HepG2 (cell line): ENCODE data around the gene MTCH2. TPM values are rescaled to one million over a fixed set of nuclear protein-coding genes. Genes with fewer than 3 reads are reported as not detected.

Experiments
- ATAC-seq: fragments of 200-7000 bp; cut with Tn5 transposase; 3 replicates; pipeline ENCODE4 v1.9.1; 2020; ENCODE audit warnings: mild to moderate bottlenecking, moderate library complexity
- BruUV-seq: library from RNA; stranded (reverse); fragments of 400-500 nt; replicated peaks from 2 replicates; lab custom pipeline; 2021; lab: Mats Ljungman, UMichigan
- CTCF ChIA-PET: fragments of 300-600 bp; formaldehyde crosslinking; extraction: SDS; loops from one replicate; lab custom pipeline; 2021; ENCODE audit warnings: low total read pairs, inconsistent platforms, low intra/inter-chr PET ratio; lab: Yijun Ruan, JAX
- POLR2A ChIA-PET: fragments of 350-600 bp; sonication (Branson Sonifier 250); formaldehyde crosslinking; loops from one replicate; lab custom pipeline; 2020; ENCODE audit warnings: antibody characterized with exemption, inconsistent platforms; lab: Yijun Ruan, JAX
- DNase-seq: peaks from one replicate; pipeline ENCODE4 v3.0.0-alpha.2; 2015; ENCODE audit warnings: low spot score
- FAIRE-seq: peaks from 3 replicates; lab custom pipeline; 2011; peaks lifted over from hg19 to GRCh38; lab: Jason Lieb, UNC
- H2AFZ ChIP-seq: one replicate; pipeline ENCODE4 v1.6.1; 2011; ENCODE audit warnings: low read length, inconsistent platforms
- H3K27ac ChIP-seq: fragments of 300-600 bp; 3 replicates; pipeline ENCODE4 v1.8.0; 2011; ENCODE audit warnings: mixed run types, mild to moderate bottlenecking, mixed read lengths, low read length, inconsistent platforms; ENCODE audit not compliant: insufficient read depth; ENCODE audit errors: extremely low read length
- H3K27me3 ChIP-seq, 2 experiments: fragments of 200-600 bp in 1 of 2; 2 replicates in 1 of 2; 3 replicates in 1 of 2; pipeline versions ENCODE4 v1.6.0 to v1.8.0; 2011; ENCODE audit warnings: low read length in 2 of 2, mild to moderate bottlenecking in 2 of 2, moderate library complexity in 2 of 2, inconsistent platforms in 1 of 2; ENCODE audit not compliant: insufficient read depth in 2 of 2, control insufficient read depth in 1 of 2
- H3K36me3 ChIP-seq, 2 experiments: fragments of 200-600 bp in 1 of 2; replicated peaks in 1 of 2; 2 replicates in 1 of 2; 3 replicates in 1 of 2; pipeline versions ENCODE4 v1.5.1 to v1.8.0; 2011; ENCODE audit warnings: low read length in 2 of 2, inconsistent platforms in 1 of 2; ENCODE audit not compliant: insufficient read depth in 2 of 2, control insufficient read depth in 1 of 2
- H3K4me1 ChIP-seq: 2 replicates; pipeline ENCODE4 v1.5.1; 2012; ENCODE audit warnings: low read length, inconsistent platforms; ENCODE audit not compliant: insufficient read depth
- H3K4me2 ChIP-seq: 2 replicates; pipeline ENCODE4 v1.6.0; 2011; ENCODE audit warnings: low read depth, low read length, inconsistent platforms
- H3K4me3 ChIP-seq, 3 experiments: fragments of 200-600 bp in 1 of 3; sonication (generic), shearing (Covaris generic) in 1 of 3; replicated peaks in 1 of 3; 2 replicates each; pipeline ENCODE4 v1.5.1; 2011 to 2016; ENCODE audit warnings: low read length in 3 of 3, inconsistent platforms in 2 of 3, low read depth in 2 of 3, mild to moderate bottlenecking in 2 of 3, control low read depth in 1 of 3, mixed read lengths in 1 of 3; ENCODE audit not compliant: insufficient read depth in 1 of 3
- H3K79me2 ChIP-seq: one replicate; pipeline ENCODE4 v1.6.1; 2011; ENCODE audit warnings: low read length, inconsistent platforms; ENCODE audit not compliant: insufficient read depth
- H3K9ac ChIP-seq: 2 replicates; pipeline ENCODE4 v1.6.0; 2011; ENCODE audit warnings: mild to moderate bottlenecking, low read depth, low read length, inconsistent platforms; ENCODE audit not compliant: insufficient read depth
- H3K9me3 ChIP-seq: 2 replicates; pipeline ENCODE4 v1.5.1; 2012; ENCODE audit warnings: mild to moderate bottlenecking, low read length
- H4K20me1 ChIP-seq: 2 replicates; pipeline ENCODE4 v1.6.0; 2011; ENCODE audit warnings: inconsistent platforms, mild to moderate bottlenecking, low read length, moderate library complexity; ENCODE audit not compliant: insufficient read depth
- CEBPG ChIP-seq: IDR thresholded peaks from 2 replicates; pipeline ENCODE4 v1.6.1; 2016
- FOSL2 ChIP-seq: sonication (generic); formaldehyde crosslinking; IDR thresholded peaks from 2 replicates; pipeline ENCODE4 v1.4.0; 2020; ENCODE audit warnings: missing genetic modification reagents
- FOXA3 ChIP-seq: IDR thresholded peaks from 2 replicates; pipeline ENCODE4 v1.6.1; 2016; ENCODE audit warnings: missing genetic modification reagents, missing compliant biosample characterization
- FOXJ3 ChIP-seq: sonication (generic); formaldehyde crosslinking; IDR thresholded peaks from 2 replicates; pipeline ENCODE4 v1.4.0; 2020; ENCODE audit warnings: missing genetic modification reagents, mild to moderate bottlenecking, borderline replicate concordance
- HOXA3 ChIP-seq: sonication (generic); formaldehyde crosslinking; IDR thresholded peaks from 2 replicates; pipeline ENCODE4 v1.5.0; 2020; ENCODE audit warnings: missing genetic modification reagents
- KAT2B ChIP-seq: fragments of 150-350 bp; IDR thresholded peaks from 2 replicates; pipeline ENCODE4 v1.6.1; 2014; ENCODE audit warnings: low read depth, low read length, borderline replicate concordance
- LCORL ChIP-seq, 2 experiments: fragments of 450-650 bp in 1 of 2; sonication (generic) in 1 of 2; formaldehyde crosslinking in 1 of 2; IDR thresholded peaks; 2 replicates each; pipeline versions ENCODE4 v1.5.0 to v1.6.1; 2017 to 2020; ENCODE audit warnings: antibody characterized with exemption in 1 of 2, missing genetic modification reagents in 1 of 2
- MIER3 ChIP-seq: IDR thresholded peaks from 2 replicates; pipeline ENCODE4 v1.6.1; 2016; ENCODE audit warnings: missing compliant biosample characterization, borderline replicate concordance
- MLX ChIP-seq: IDR thresholded peaks from 2 replicates; pipeline ENCODE4 v1.6.1; 2016
- SNAPC5 ChIP-seq: sonication (generic); formaldehyde crosslinking; IDR thresholded peaks from 2 replicates; pipeline ENCODE4 v1.8.1; 2023; ENCODE audit warnings: mild to moderate bottlenecking, missing genetic modification reagents, borderline replicate concordance
- SOX13 ChIP-seq, 3 experiments: fragments of 450-650 bp in 1 of 3; sonication (generic) in 1 of 3; formaldehyde crosslinking in 1 of 3; IDR thresholded peaks in 2 of 3; conservative IDR thresholded peaks in 1 of 3; 2 replicates each; pipeline versions ENCODE4 v1.5.0 to v1.6.1; 2016 to 2020; ENCODE audit warnings: antibody characterized with exemption in 1 of 3, mild to moderate bottlenecking in 1 of 3, missing compliant biosample characterization in 1 of 3, missing genetic modification reagents in 1 of 3, moderate library complexity in 1 of 3
- YEATS4 ChIP-seq: sonication (generic); formaldehyde crosslinking; IDR thresholded peaks from 2 replicates; pipeline ENCODE4 v1.4.0; 2020; ENCODE audit warnings: missing genetic modification reagents, borderline replicate concordance
- ZNF260 ChIP-seq: sonication (generic); formaldehyde crosslinking; IDR thresholded peaks from 2 replicates; pipeline ENCODE4 v1.4.0; 2020; ENCODE audit warnings: missing genetic modification reagents, low read depth, mild to moderate bottlenecking, borderline replicate concordance
- ZNF337 ChIP-seq: sonication (generic); formaldehyde crosslinking; IDR thresholded peaks from 2 replicates; pipeline ENCODE4 v1.5.1; 2020; ENCODE audit warnings: missing genetic modification reagents, low read depth, mild to moderate bottlenecking, borderline replicate concordance
- ZNF670 ChIP-seq: sonication (generic); formaldehyde crosslinking; IDR thresholded peaks from 2 replicates; pipeline ENCODE4 v1.8.0; 2022; ENCODE audit warnings: mild to moderate bottlenecking, missing genetic modification reagents, borderline replicate concordance
- ZNF782 ChIP-seq: sonication (generic); formaldehyde crosslinking; IDR thresholded peaks from 2 replicates; pipeline ENCODE4 v1.4.0; 2020; ENCODE audit warnings: missing genetic modification reagents, mild to moderate bottlenecking, borderline replicate concordance
- ZSCAN21 ChIP-seq: sonication (generic); formaldehyde crosslinking; IDR thresholded peaks from 2 replicates; pipeline ENCODE4 v1.8.0; 2022; ENCODE audit warnings: mild to moderate bottlenecking, missing genetic modification reagents, moderate library complexity, borderline replicate concordance
- WGBS: methylation state at CpG from one replicate; pipeline ENCODE4 v1.1.6; 2017; ENCODE audit warnings: low lambda C conversion rate; 5-methylcytosine and 5-hydroxymethylcytosine counted together
- in situ Hi-C: cut with HindIII; loops from 2 replicates; pipeline ENCODE4 v1.10.0; 2017; ENCODE audit warnings: low pct_unique_long_range_greater_than_20kb; ENCODE audit not compliant: extremely low pct_ligation_motif_present
- intact Hi-C: fragments of 100-400 bp; cut with micrococcal nuclease; formaldehyde crosslinking; loops from one replicate; pipeline ENCODE4 v1.10.0; 2022; ENCODE audit not compliant: unreplicated experiment
- polyA plus RNA-seq, 8 experiments: library from polyadenylated mRNA; depleted of rRNA in 3 of 8; stranded (reverse) in 7 of 8; unstranded in 1 of 8; fragments of >200 nt; fragmentation: Illumina TruSeq in 4 of 8; extraction: Trizol in 4 of 8; gene quantifications; 2 replicates each; pipeline versions ENCODE4 v1.2.1 to v1.2.3, GENCODE V29; 2011 to 2016; ENCODE audit warnings: low read depth in 4 of 8, missing spikeins in 1 of 8, mixed read lengths in 1 of 8; ENCODE audit not compliant: insufficient read depth in 1 of 8
- total RNA-seq, 5 experiments: library from RNA; depleted of rRNA; stranded (reverse); fragments of >200 nt; fragmentation: Illumina TruSeq; extraction: Trizol; gene quantifications; 2 replicates each; pipeline ENCODE4 v1.2.3, GENCODE V29; 2016; ENCODE audit warnings: low read depth in 1 of 5

Gene MTCH2
- total and polyA plus RNA-seq, 2 of the 13 experiments (the other 11 are each of a cell fraction or from before 2014, with no cell fraction given), result 112 to 272 TPM

GRCh38 chr11:47589977-47590861 lies 52.1 kb downstream of the MTCH2 start:
- no peak for ATAC-seq
- Histone ChIP-seq H3K9me3 (no peaks in the 10 kb centered on the region), H3K27ac (no peak overlapping the region), H3K9ac (no peak overlapping the region), H3K4me1 (peaks cover 71% of the 10 kb centered on the region), H3K4me3 (no peak overlapping the region), H4K20me1 (no peaks in the 10 kb centered on the region), H3K27me3 (peaks cover 2 to 24% of the 10 kb centered on the region in 2 experiments), H3K79me2 (no peaks in the 10 kb centered on the region), H2AFZ (no peak overlapping the region), H3K4me2 (no peak overlapping the region), H3K36me3 (no peaks in the 10 kb centered on the region)
- no peak for FAIRE-seq
- WGBS, result 97% methylated on average over 117 of the region's 122 CpGs
- ChIA-PET CTCF (no interaction called here), POLR2A (no interaction called here)
- intact Hi-C loops, result loop anchor here (5.0 kb wide), 1 partner anchor 523 kb away; no protein-coding TSS in a partner anchor
- DNase-seq, result no peak
- no TSS peak for BruUV-seq
- in situ Hi-C loops, result no loop called here
- TF ChIP-seq MIER3 (CRISPR knock-in tag), result no peak
- TF ChIP-seq HOXA3 (CRISPR knock-in tag), result 0 out of 2 replicates have a peak, but pooled peaks have one; percentile 14
- TF ChIP-seq SOX13 (IDR thresholded peaks at IDR 0.05), result no peak
- no peak for TF ChIP-seq SOX13 (CRISPR knock-in tag; conservative IDR thresholded peaks at IDR 0.05 in 1 of 2, IDR thresholded peaks at IDR 0.05 in 1 of 2)

GRCh38 chr11:47589584-47589976 lies 52.8 kb downstream of the MTCH2 start:
- no peak for FAIRE-seq
- peaks cover 2 to 18% of the 10 kb centered on the region in 2 experiments for H3K27me3 ChIP-seq
- H3K27ac ChIP-seq, result no peak overlapping the region
- no TSS peak for BruUV-seq
- intact Hi-C loops (loop anchor here (5.0 kb wide), 1 partner anchor 522 kb away; no protein-coding TSS in a partner anchor), in situ Hi-C loops (no loop called here)
- no peak overlapping the region for H3K9ac ChIP-seq
- no peak for DNase-seq
- ChIA-PET POLR2A (no interaction called here), CTCF (no interaction called here)
- no peak overlapping the region for H3K4me2 ChIP-seq
- peaks cover 65% of the 10 kb centered on the region for H3K4me1 ChIP-seq
- H4K20me1 ChIP-seq, result no peaks in the 10 kb centered on the region
- WGBS, result 97% methylated on average over 35 of the region's 51 CpGs
- no peak for ATAC-seq
- no peaks in the 10 kb centered on the region for H3K36me3 ChIP-seq
- no peak overlapping the region for H2AFZ ChIP-seq
- H3K4me3 ChIP-seq, result no peak overlapping the region
- no peaks in the 10 kb centered on the region for H3K79me2 ChIP-seq
- no peaks in the 10 kb centered on the region for H3K9me3 ChIP-seq
- TF ChIP-seq KAT2B (no peak), SNAPC5 (CRISPR knock-in tag) (no peak), ZSCAN21 (CRISPR knock-in tag) (no peak), ZNF337 (CRISPR knock-in tag) (no peak), MLX (no peak), ZNF670 (CRISPR knock-in tag) (no peak), FOXA3 (CRISPR knock-in tag) (no peak), FOXJ3 (CRISPR knock-in tag) (no peak), ZNF260 (CRISPR knock-in tag) (no peak), ZNF782 (CRISPR knock-in tag) (no peak), FOSL2 (CRISPR knock-in tag) (no peak), YEATS4 (CRISPR knock-in tag) (no peak), LCORL (IDR thresholded peaks at IDR 0.05) (no peak), LCORL (CRISPR knock-in tag; IDR thresholded peaks at IDR 0.05) (no peak), CEBPG (no peak)
